HepG2 (cell line): ENCODE measurements around the gene SCMH1. TPM values are rescaled to one million over a fixed set of nuclear protein-coding genes. Genes with fewer than 3 reads are reported as not detected.

Experiments used
- ATAC-seq: fragments of 200-7000 bp; cut with Tn5 transposase; 3 replicates; pipeline ENCODE4 v1.9.1; 2020; ENCODE audit warnings: mild to moderate bottlenecking, moderate library complexity
- BruUV-seq: library from RNA; stranded (reverse); fragments of 400-500 nt; replicated peaks from 2 replicates; lab custom pipeline; 2021; lab: Mats Ljungman, UMichigan
- CTCF ChIA-PET: fragments of 300-600 bp; formaldehyde crosslinking; extraction: SDS; loops from one replicate; lab custom pipeline; 2021; ENCODE audit warnings: low total read pairs, inconsistent platforms, low intra/inter-chr PET ratio; lab: Yijun Ruan, JAX
- POLR2A ChIA-PET: fragments of 350-600 bp; sonication (Branson Sonifier 250); formaldehyde crosslinking; loops from one replicate; lab custom pipeline; 2020; ENCODE audit warnings: antibody characterized with exemption, inconsistent platforms; lab: Yijun Ruan, JAX
- DNase-seq: peaks from one replicate; pipeline ENCODE4 v3.0.0-alpha.2; 2015; ENCODE audit warnings: low spot score
- FAIRE-seq: peaks from 3 replicates; lab custom pipeline; 2011; peaks lifted over from hg19 to GRCh38; lab: Jason Lieb, UNC
- H2AFZ ChIP-seq: one replicate; pipeline ENCODE4 v1.6.1; 2011; ENCODE audit warnings: low read length, inconsistent platforms
- H3K27ac ChIP-seq: fragments of 300-600 bp; 3 replicates; pipeline ENCODE4 v1.8.0; 2011; ENCODE audit warnings: mixed run types, mild to moderate bottlenecking, mixed read lengths, low read length, inconsistent platforms; ENCODE audit not compliant: insufficient read depth; ENCODE audit errors: extremely low read length
- H3K27me3 ChIP-seq, 2 experiments: fragments of 200-600 bp in 1 of 2; 2 replicates in 1 of 2; 3 replicates in 1 of 2; pipeline versions ENCODE4 v1.6.0 to v1.8.0; 2011; ENCODE audit warnings: low read length in 2 of 2, mild to moderate bottlenecking in 2 of 2, moderate library complexity in 2 of 2, inconsistent platforms in 1 of 2; ENCODE audit not compliant: insufficient read depth in 2 of 2, control insufficient read depth in 1 of 2
- H3K36me3 ChIP-seq, 2 experiments: fragments of 200-600 bp in 1 of 2; replicated peaks in 1 of 2; 2 replicates in 1 of 2; 3 replicates in 1 of 2; pipeline versions ENCODE4 v1.5.1 to v1.8.0; 2011; ENCODE audit warnings: low read length in 2 of 2, inconsistent platforms in 1 of 2; ENCODE audit not compliant: insufficient read depth in 2 of 2, control insufficient read depth in 1 of 2
- H3K4me1 ChIP-seq: 2 replicates; pipeline ENCODE4 v1.5.1; 2012; ENCODE audit warnings: low read length, inconsistent platforms; ENCODE audit not compliant: insufficient read depth
- H3K4me2 ChIP-seq: 2 replicates; pipeline ENCODE4 v1.6.0; 2011; ENCODE audit warnings: low read depth, low read length, inconsistent platforms
- H3K4me3 ChIP-seq, 3 experiments: fragments of 200-600 bp in 1 of 3; sonication (generic), shearing (Covaris generic) in 1 of 3; replicated peaks in 1 of 3; 2 replicates each; pipeline ENCODE4 v1.5.1; 2011 to 2016; ENCODE audit warnings: low read length in 3 of 3, inconsistent platforms in 2 of 3, low read depth in 2 of 3, mild to moderate bottlenecking in 2 of 3, control low read depth in 1 of 3, mixed read lengths in 1 of 3; ENCODE audit not compliant: insufficient read depth in 1 of 3
- H3K79me2 ChIP-seq: one replicate; pipeline ENCODE4 v1.6.1; 2011; ENCODE audit warnings: low read length, inconsistent platforms; ENCODE audit not compliant: insufficient read depth
- H3K9ac ChIP-seq: 2 replicates; pipeline ENCODE4 v1.6.0; 2011; ENCODE audit warnings: mild to moderate bottlenecking, low read depth, low read length, inconsistent platforms; ENCODE audit not compliant: insufficient read depth
- H3K9me3 ChIP-seq: 2 replicates; pipeline ENCODE4 v1.5.1; 2012; ENCODE audit warnings: mild to moderate bottlenecking, low read length
- H4K20me1 ChIP-seq: 2 replicates; pipeline ENCODE4 v1.6.0; 2011; ENCODE audit warnings: inconsistent platforms, mild to moderate bottlenecking, low read length, moderate library complexity; ENCODE audit not compliant: insufficient read depth
- FOXC1 ChIP-seq: sonication (generic); formaldehyde crosslinking; IDR thresholded peaks from 2 replicates; pipeline ENCODE4 v1.8.0; 2022; ENCODE audit warnings: mild to moderate bottlenecking, missing genetic modification reagents, borderline replicate concordance
- GLI4 ChIP-seq: sonication (generic); formaldehyde crosslinking; IDR thresholded peaks from 2 replicates; pipeline ENCODE4 v1.5.1; 2020; ENCODE audit warnings: missing genetic modification reagents, mild to moderate bottlenecking, moderate library complexity, borderline replicate concordance
- IRX3 ChIP-seq: sonication (generic); formaldehyde crosslinking; IDR thresholded peaks from 2 replicates; pipeline ENCODE4 v1.8.1; 2023; ENCODE audit warnings: mild to moderate bottlenecking, low read depth, missing genetic modification reagents, borderline replicate concordance
- KAT8 ChIP-seq: IDR thresholded peaks from 2 replicates; pipeline ENCODE4 v1.6.1; 2016; ENCODE audit warnings: missing genetic modification reagents, missing compliant biosample characterization
- MIXL1 ChIP-seq: IDR thresholded peaks from 2 replicates; pipeline ENCODE4 v1.6.1; 2016
- PHB2 ChIP-seq: fragments of 450-650 bp; IDR thresholded peaks from 2 replicates; pipeline ENCODE4 v1.6.1; 2018; ENCODE audit not compliant: partially characterized antibody
- RCOR2 ChIP-seq: IDR thresholded peaks from 2 replicates; pipeline ENCODE4 v1.6.1; 2016; ENCODE audit warnings: missing biosample characterization, missing genetic modification reagents
- SMYD3 ChIP-seq: sonication (generic); formaldehyde crosslinking; IDR thresholded peaks from 2 replicates; pipeline ENCODE4 v1.8.1; 2023; ENCODE audit warnings: mild to moderate bottlenecking, missing genetic modification reagents
- ZFP37 ChIP-seq: sonication (generic); formaldehyde crosslinking; IDR thresholded peaks from 2 replicates; pipeline ENCODE4 v1.4.0; 2020; ENCODE audit warnings: missing genetic modification reagents, borderline replicate concordance
- ZKSCAN1 ChIP-seq: fragments of 150-350 bp; IDR thresholded peaks from 2 replicates; pipeline ENCODE4 v1.6.1; 2014; ENCODE audit warnings: low read length
- ZMAT3 ChIP-seq: sonication (generic); formaldehyde crosslinking; conservative IDR thresholded peaks from 2 replicates; pipeline ENCODE4 v1.7.0; 2021; ENCODE audit warnings: missing genetic modification reagents
- ZMYM4 ChIP-seq: sonication (generic); formaldehyde crosslinking; IDR thresholded peaks from 2 replicates; pipeline ENCODE4 v1.8.1; 2023; ENCODE audit warnings: mild to moderate bottlenecking, missing genetic modification reagents
- ZNF333 ChIP-seq: sonication (generic); formaldehyde crosslinking; IDR thresholded peaks from 2 replicates; pipeline ENCODE4 v1.4.0; 2020; ENCODE audit warnings: mild to moderate bottlenecking, missing genetic modification reagents, borderline replicate concordance
- ZNF616 ChIP-seq: sonication (generic); formaldehyde crosslinking; IDR thresholded peaks from 2 replicates; pipeline ENCODE4 v1.5.0; 2020; ENCODE audit warnings: low read depth, mild to moderate bottlenecking, missing genetic modification reagents
- ZNF746 ChIP-seq: sonication (generic); formaldehyde crosslinking; IDR thresholded peaks from 2 replicates; pipeline ENCODE4 v1.8.0; 2022; ENCODE audit warnings: mild to moderate bottlenecking, missing genetic modification reagents
- ZNF766 ChIP-seq: sonication (generic); formaldehyde crosslinking; IDR thresholded peaks from 2 replicates; pipeline ENCODE4 v1.5.0; 2020; ENCODE audit warnings: missing genetic modification reagents, borderline replicate concordance
- WGBS: methylation state at CpG from one replicate; pipeline ENCODE4 v1.1.6; 2017; ENCODE audit warnings: low lambda C conversion rate; 5-methylcytosine and 5-hydroxymethylcytosine counted together
- in situ Hi-C: cut with HindIII; loops from 2 replicates; pipeline ENCODE4 v1.10.0; 2017; ENCODE audit warnings: low pct_unique_long_range_greater_than_20kb; ENCODE audit not compliant: extremely low pct_ligation_motif_present
- intact Hi-C: fragments of 100-400 bp; cut with micrococcal nuclease; formaldehyde crosslinking; loops from one replicate; pipeline ENCODE4 v1.10.0; 2022; ENCODE audit not compliant: unreplicated experiment
- polyA plus RNA-seq, 8 experiments: library from polyadenylated mRNA; depleted of rRNA in 3 of 8; stranded (reverse) in 7 of 8; unstranded in 1 of 8; fragments of >200 nt; fragmentation: Illumina TruSeq in 4 of 8; extraction: Trizol in 4 of 8; gene quantifications; 2 replicates each; pipeline versions ENCODE4 v1.2.1 to v1.2.3, GENCODE V29; 2011 to 2016; ENCODE audit warnings: low read depth in 4 of 8, missing spikeins in 1 of 8, mixed read lengths in 1 of 8; ENCODE audit not compliant: insufficient read depth in 1 of 8
- total RNA-seq, 5 experiments: library from RNA; depleted of rRNA; stranded (reverse); fragments of >200 nt; fragmentation: Illumina TruSeq; extraction: Trizol; gene quantifications; 2 replicates each; pipeline ENCODE4 v1.2.3, GENCODE V29; 2016; ENCODE audit warnings: low read depth in 1 of 5
- TF ChIP-seq, protein P1 (sequence below): sonication (generic); formaldehyde crosslinking; IDR thresholded peaks from 2 replicates; pipeline ENCODE4 v1.4.0; 2020; ENCODE audit warnings: mild to moderate bottlenecking, low read depth, missing genetic modification reagents
- TF ChIP-seq, protein P2 (sequence below): sonication (generic); formaldehyde crosslinking; IDR thresholded peaks from 2 replicates; pipeline ENCODE4 v1.8.1; 2022; ENCODE audit warnings: low read depth, mild to moderate bottlenecking, missing genetic modification reagents
- TF ChIP-seq, protein P3 (sequence below): sonication (generic); formaldehyde crosslinking; IDR thresholded peaks from 2 replicates; pipeline ENCODE4 v1.8.0; 2022; ENCODE audit warnings: mild to moderate bottlenecking, missing genetic modification reagents; ENCODE audit not compliant: insufficient replicate concordance

The SCMH1 gene
- total and polyA plus RNA-seq, 2 of the 13 experiments (the other 11 are each of a cell fraction or from before 2014, with no cell fraction given) = 41.8 to 52.6 TPM

GRCh38 chr1:41289196-41289595 lies 47.1 kb upstream of the SCMH1 start:
- DNase-seq (no peak), ATAC-seq (no peak), FAIRE-seq (no peak)
- Histone ChIP-seq H3K79me2 (no peaks in the 10 kb centered on the region), H3K27ac (no peak overlapping the region), H4K20me1 (peaks cover 2% of the 10 kb centered on the region; the same call in 1 of the 2 replicates), H3K9ac (no peak overlapping the region), H2AFZ (no peak overlapping the region), H3K9me3 (no peaks in the 10 kb centered on the region), H3K27me3 (peaks cover 0 to 3% of the 10 kb centered on the region in 2 experiments; a peak in 2 of 5 replicates), H3K4me3 (no peak overlapping the region), H3K4me1 (peaks cover 9% of the 10 kb centered on the region; the same call in 1 of the 2 replicates), H3K36me3 (no peaks in the 10 kb centered on the region), H3K4me2 (no peak overlapping the region)
- BruUV-seq = no TSS peak
- intact Hi-C loops = no loop called here
- no peak for TF ChIP-seq RCOR2 (CRISPR knock-in tag)
- TF ChIP-seq ZNF616 (CRISPR knock-in tag) = no peak
- TF ChIP-seq, protein P1, sequence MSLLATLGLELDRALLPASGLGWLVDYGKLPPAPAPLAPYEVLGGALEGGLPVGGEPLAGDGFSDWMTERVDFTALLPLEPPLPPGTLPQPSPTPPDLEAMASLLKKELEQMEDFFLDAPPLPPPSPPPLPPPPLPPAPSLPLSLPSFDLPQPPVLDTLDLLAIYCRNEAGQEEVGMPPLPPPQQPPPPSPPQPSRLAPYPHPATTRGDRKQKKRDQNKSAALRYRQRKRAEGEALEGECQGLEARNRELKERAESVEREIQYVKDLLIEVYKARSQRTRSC (CRISPR knock-in tag) = no peak
- TF ChIP-seq ZNF766 (CRISPR knock-in tag) = no peak
- TF ChIP-seq SMYD3 (CRISPR knock-in tag) = no peak
- TF ChIP-seq PHB2 = no peak
- no peak for TF ChIP-seq ZNF746
- TF ChIP-seq ZNF333 (CRISPR knock-in tag) = no peak
- TF ChIP-seq ZMAT3 (CRISPR knock-in tag) = no peak
- TF ChIP-seq ZFP37 (CRISPR knock-in tag) = no peak
- no peak for TF ChIP-seq MIXL1 (CRISPR knock-in tag)
- no peak for TF ChIP-seq IRX3 (CRISPR knock-in tag)
- no peak for TF ChIP-seq ZKSCAN1
- no peak for TF ChIP-seq KAT8 (CRISPR knock-in tag)
- no peak for TF ChIP-seq GLI4
- TF ChIP-seq FOXC1 (CRISPR knock-in tag) = no peak
- TF ChIP-seq, protein P2, sequence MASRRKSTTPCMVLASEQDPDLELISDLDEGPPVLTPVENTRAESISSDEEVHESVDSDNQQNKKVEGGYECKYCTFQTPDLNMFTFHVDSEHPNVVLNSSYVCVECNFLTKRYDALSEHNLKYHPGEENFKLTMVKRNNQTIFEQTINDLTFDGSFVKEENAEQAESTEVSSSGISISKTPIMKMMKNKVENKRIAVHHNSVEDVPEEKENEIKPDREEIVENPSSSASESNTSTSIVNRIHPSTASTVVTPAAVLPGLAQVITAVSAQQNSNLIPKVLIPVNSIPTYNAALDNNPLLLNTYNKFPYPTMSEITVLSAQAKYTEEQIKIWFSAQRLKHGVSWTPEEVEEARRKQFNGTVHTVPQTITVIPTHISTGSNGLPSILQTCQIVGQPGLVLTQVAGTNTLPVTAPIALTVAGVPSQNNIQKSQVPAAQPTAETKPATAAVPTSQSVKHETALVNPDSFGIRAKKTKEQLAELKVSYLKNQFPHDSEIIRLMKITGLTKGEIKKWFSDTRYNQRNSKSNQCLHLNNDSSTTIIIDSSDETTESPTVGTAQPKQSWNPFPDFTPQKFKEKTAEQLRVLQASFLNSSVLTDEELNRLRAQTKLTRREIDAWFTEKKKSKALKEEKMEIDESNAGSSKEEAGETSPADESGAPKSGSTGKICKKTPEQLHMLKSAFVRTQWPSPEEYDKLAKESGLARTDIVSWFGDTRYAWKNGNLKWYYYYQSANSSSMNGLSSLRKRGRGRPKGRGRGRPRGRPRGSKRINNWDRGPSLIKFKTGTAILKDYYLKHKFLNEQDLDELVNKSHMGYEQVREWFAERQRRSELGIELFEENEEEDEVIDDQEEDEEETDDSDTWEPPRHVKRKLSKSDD = no peak
- no peak for TF ChIP-seq ZMYM4 (CRISPR knock-in tag)
- TF ChIP-seq, protein P3, sequence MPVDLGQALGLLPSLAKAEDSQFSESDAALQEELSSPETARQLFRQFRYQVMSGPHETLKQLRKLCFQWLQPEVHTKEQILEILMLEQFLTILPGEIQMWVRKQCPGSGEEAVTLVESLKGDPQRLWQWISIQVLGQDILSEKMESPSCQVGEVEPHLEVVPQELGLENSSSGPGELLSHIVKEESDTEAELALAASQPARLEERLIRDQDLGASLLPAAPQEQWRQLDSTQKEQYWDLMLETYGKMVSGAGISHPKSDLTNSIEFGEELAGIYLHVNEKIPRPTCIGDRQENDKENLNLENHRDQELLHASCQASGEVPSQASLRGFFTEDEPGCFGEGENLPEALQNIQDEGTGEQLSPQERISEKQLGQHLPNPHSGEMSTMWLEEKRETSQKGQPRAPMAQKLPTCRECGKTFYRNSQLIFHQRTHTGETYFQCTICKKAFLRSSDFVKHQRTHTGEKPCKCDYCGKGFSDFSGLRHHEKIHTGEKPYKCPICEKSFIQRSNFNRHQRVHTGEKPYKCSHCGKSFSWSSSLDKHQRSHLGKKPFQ (CRISPR knock-in tag) = no peak
- 49% methylated on average over 5 of the region's 5 CpGs for WGBS
- ChIA-PET POLR2A (no interaction called here), CTCF (no interaction called here)
- in situ Hi-C loops = no loop called here
